A549 (cell line): Measurements from ENCODE around the gene PRRG2. TPM values are rescaled to one million over a fixed set of nuclear protein-coding genes. Genes with fewer than 3 reads are reported as not detected.

Experiments
- ATAC-seq, 2 experiments: fragments of 200-7000 bp in 1 of 2; fragments of >200 bp in 1 of 2; cut with Nextera tagmentation in 1 of 2; cut with Tn5 transposase in 1 of 2; 3 replicates each; pipeline versions ENCODE4 v1.8.0 to v1.9.1; 2018 to 2020; ENCODE audit warnings: mild to moderate bottlenecking in 1 of 2, moderate library complexity in 1 of 2
- CTCF ChIA-PET: fragments of 300-600 bp; sonication (Branson Sonifier 250); formaldehyde crosslinking; extraction: SDS; loops from one replicate; lab custom pipeline; 2021; ENCODE audit warnings: antibody characterized with exemption, inconsistent platforms; lab: Yijun Ruan, JAX
- POLR2A ChIA-PET: fragments of 350-600 bp; formaldehyde crosslinking; extraction: SDS; loops from one replicate; lab custom pipeline; 2021; ENCODE audit warnings: antibody characterized with exemption, inconsistent platforms; lab: Yijun Ruan, JAX
- DNase-seq, 2 experiments: peaks; one replicate each; pipeline versions ENCODE4 v3.0.0 to v3.0.0-alpha.2; 2011 to 2016; ENCODE audit warnings: low read depth in 1 of 2, low spot score in 1 of 2
- FAIRE-seq: peaks from 2 replicates; lab custom pipeline; 2011; peaks lifted over from hg19 to GRCh38; lab: Jason Lieb, UNC
- H3K27ac ChIP-seq, 2 experiments: fragments of >200 bp; sonication (Bioruptor Twin); formaldehyde crosslinking; 3 replicates each; pipeline ENCODE4 v1.5.1; 2016 to 2017
- H3K4me1 ChIP-seq: fragments of >200 bp; sonication (Bioruptor Twin); formaldehyde crosslinking; 3 replicates; pipeline ENCODE4 v1.6.1; 2016
- H3K4me2 ChIP-seq: fragments of >200 bp; sonication (Bioruptor Twin); formaldehyde crosslinking; 3 replicates; pipeline ENCODE4 v1.6.1; 2016
- H3K4me3 ChIP-seq: fragments of >200 bp; sonication (Bioruptor Twin); formaldehyde crosslinking; 3 replicates; pipeline ENCODE4 v1.5.1; 2016
- H3K9me3 ChIP-seq: fragments of >200 bp; sonication (Bioruptor Twin); formaldehyde crosslinking; 3 replicates; pipeline ENCODE4 v1.6.1; 2016
- BHLHE40 ChIP-seq: IDR thresholded peaks from 2 replicates; pipeline ENCODE4 v1.6.1; 2012; ENCODE audit warnings: low read depth, low read length, inconsistent platforms
- CBX2 ChIP-seq: fragments of 200-600 bp; sonication (generic); IDR thresholded peaks from 2 replicates; pipeline ENCODE4 v1.6.1; 2016; ENCODE audit warnings: low read depth, mild to moderate bottlenecking, borderline replicate concordance
- EHMT2 ChIP-seq: fragments of 200-600 bp; sonication (generic); IDR thresholded peaks from 2 replicates; pipeline ENCODE4 v1.6.1; 2016; ENCODE audit warnings: antibody characterized with exemption, low read depth, mild to moderate bottlenecking, moderate library complexity
- FOSB ChIP-seq: fragments of 250-450 bp; sonication (Bioruptor Pico); IDR thresholded peaks from 2 replicates; pipeline ENCODE4 v1.5.0; 2020; ENCODE audit warnings: mild to moderate bottlenecking, moderate library complexity
- HDAC2 ChIP-seq: fragments of 200-600 bp; sonication (generic); IDR thresholded peaks from 2 replicates; pipeline ENCODE4 v1.6.1; 2016
- HOXB13 ChIP-seq: fragments of 250-450 bp; sonication (Bioruptor Pico); IDR thresholded peaks from 2 replicates; pipeline ENCODE4 v1.5.0; 2020; ENCODE audit warnings: low read depth, mild to moderate bottlenecking, moderate library complexity
- KDM5A ChIP-seq: fragments of 200-600 bp; sonication (generic); IDR thresholded peaks from 2 replicates; pipeline ENCODE4 v1.6.1; 2016; ENCODE audit warnings: antibody characterized with exemption, mild to moderate bottlenecking
- MAFK ChIP-seq: fragments of 450-650 bp; IDR thresholded peaks from 2 replicates; pipeline ENCODE4 v1.6.1; 2014; ENCODE audit not compliant: partially characterized antibody
- MYC ChIP-seq: IDR thresholded peaks from 2 replicates; pipeline ENCODE4 v1.6.1; 2012; ENCODE audit warnings: mild to moderate bottlenecking, inconsistent platforms, low read length, improper control_type of control experiment, borderline replicate concordance
- NFE2L2 ChIP-seq: fragments of 150-350 bp; conservative IDR thresholded peaks from 2 replicates; pipeline ENCODE4 v1.6.1; 2014; ENCODE audit warnings: low read length
- NPAS2 ChIP-seq: fragments of 250-450 bp; sonication (Bioruptor Pico); IDR thresholded peaks from 2 replicates; pipeline ENCODE4 v1.8.0; 2022; ENCODE audit warnings: mild to moderate bottlenecking, moderate library complexity, borderline replicate concordance
- NR3C1 ChIP-seq: fragments of >200 bp; sonication (Bioruptor Twin); formaldehyde crosslinking; IDR thresholded peaks from 3 replicates; pipeline ENCODE4 v1.6.1; 2017
- RAD21 ChIP-seq, 2 experiments: fragments of >200 bp in 1 of 2; sonication (Bioruptor Twin) in 1 of 2; formaldehyde crosslinking in 1 of 2; IDR thresholded peaks in 1 of 2; conservative IDR thresholded peaks in 1 of 2; 2 replicates in 1 of 2; 3 replicates in 1 of 2; pipeline ENCODE4 v1.6.1; 2012 to 2018; ENCODE audit warnings: inconsistent platforms in 1 of 2
- RCOR1 ChIP-seq: fragments of 150-350 bp; IDR thresholded peaks from 2 replicates; pipeline ENCODE4 v1.6.1; 2014; ENCODE audit warnings: antibody characterized with exemption, low read length, low read depth
- SMC3 ChIP-seq: fragments of >200 bp; sonication (Bioruptor Twin); formaldehyde crosslinking; IDR thresholded peaks from 3 replicates; pipeline ENCODE4 v1.6.1; 2018; ENCODE audit warnings: inconsistent platforms
- TP53 ChIP-seq: fragments of 250-450 bp; sonication (Bioruptor Pico); IDR thresholded peaks from 2 replicates; pipeline ENCODE4 v1.5.0; 2021; ENCODE audit warnings: mild to moderate bottlenecking, moderate library complexity
- ZFP36 ChIP-seq: fragments of 450-650 bp; IDR thresholded peaks from 2 replicates; pipeline ENCODE4 v1.6.1; 2014; ENCODE audit warnings: borderline replicate concordance; ENCODE audit not compliant: partially characterized antibody
- ZSCAN20 ChIP-seq: fragments of 250-450 bp; sonication (Bioruptor Pico); IDR thresholded peaks from 2 replicates; pipeline ENCODE4 v1.8.0; 2022; ENCODE audit warnings: mild to moderate bottlenecking, moderate library complexity
- WGBS: methylation state at CpG from one replicate; pipeline ENCODE4 v1.1.6; 2017; ENCODE audit errors: missing lambda C conversion rate; 5-methylcytosine and 5-hydroxymethylcytosine counted together
- polyA plus RNA-seq, 4 experiments: library from polyadenylated mRNA; depleted of rRNA in 3 of 4; stranded (reverse); fragments of >200 nt; fragmentation: RNase III in 1 of 4; extraction: RNeasy Plus Mini Kit Qiagen cat#74134 plus additional on column Dnase treatment in 1 of 4; gene quantifications; 2 replicates in 3 of 4; 3 replicates in 1 of 4; pipeline ENCODE4 v1.2.3, GENCODE V29; 2011 to 2017
- TF ChIP-seq, protein P1 (sequence below): fragments of >200 bp; sonication (Bioruptor Twin); formaldehyde crosslinking; IDR thresholded peaks from 3 replicates; pipeline ENCODE4 v1.5.1; 2016
- TF ChIP-seq, protein P2 (sequence below): IDR thresholded peaks from 2 replicates; pipeline ENCODE4 v1.6.1; 2012
- TF ChIP-seq, protein P3 (sequence below): fragments of 250-450 bp; sonication (Bioruptor Pico); IDR thresholded peaks from 2 replicates; pipeline ENCODE4 v1.5.0; 2020; ENCODE audit warnings: low read depth, mild to moderate bottlenecking, moderate library complexity

PRRG2 gene
- polyA plus RNA-seq, 2 of the 4 experiments (the other 2 are of a cell fraction) = 0.53 to 1.0 TPM

DNA sequence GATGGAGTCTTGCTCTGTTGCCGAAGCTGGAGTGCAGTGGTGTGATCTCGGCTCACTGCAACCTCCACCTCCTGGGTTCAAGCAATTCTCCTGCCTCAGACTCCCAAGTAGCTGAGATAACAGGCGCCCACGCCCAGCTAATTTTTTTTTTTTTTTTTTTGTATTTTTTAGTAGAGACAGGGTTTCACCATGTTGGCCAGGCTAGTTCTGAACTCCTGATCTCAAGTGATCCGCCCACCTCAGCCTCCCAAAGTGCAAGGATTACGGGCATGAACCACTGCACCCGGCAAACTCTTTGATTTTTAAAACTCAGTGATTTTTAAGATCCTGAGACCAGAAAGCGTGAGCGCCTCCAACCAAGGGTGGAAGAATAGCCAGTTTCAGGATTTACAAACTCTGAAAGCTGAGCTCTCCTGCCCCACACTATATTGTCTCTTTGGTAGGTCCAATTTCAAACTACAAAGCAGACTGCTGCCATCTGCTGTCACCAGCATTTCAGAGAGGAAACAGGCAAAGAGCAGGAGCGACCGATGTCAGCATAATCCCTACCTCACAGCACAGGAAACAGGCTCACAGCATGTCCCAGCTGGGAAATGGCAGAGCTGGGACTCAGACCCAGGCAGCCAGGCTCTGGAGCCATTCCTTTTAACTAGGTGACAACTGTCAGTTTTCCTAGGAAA is 10.0 kb upstream of the PRRG2 start:
- ChIA-PET CTCF (interaction anchor here (0.7 to 16.1 kb wide), 52 partner anchors 9 to 285 kb away, joined by 3 to 426 read pairs (median 6); partner anchors contain the start of genes FCGRT, FLT3LG, NOSIP and PIH1D1), POLR2A (interaction anchor here (1.4 kb wide), 1 partner anchor 9 kb away, joined by 22 read pairs; the partner anchor contains the start of gene NOSIP)
- Histone ChIP-seq H3K4me2 (no peak overlapping the region), H3K9me3 (no peaks in the 10 kb centered on the region), H3K27ac (0 out of 6 replicates have a peak overlapping the region, but pooled peaks of 1 of the 2 experiments have one; percentile 40), H3K4me1 (peaks cover 13% of the 10 kb centered on the region), H3K4me3 (no peak overlapping the region)
- FAIRE-seq (no peak), DNase-seq (peak in 1 of 2 experiments; percentile 54), ATAC-seq (peak; percentile 65 to 72; a peak in 5 of 6 replicates)
- 0 out of 3 replicates have a peak, but pooled peaks have one; percentile 5 for TF ChIP-seq SMC3
- TF ChIP-seq TP53 (CRISPR knock-in tag) = no peak
- 0 out of 5 replicates have a peak, but pooled peaks of 1 of the 2 experiments have one; percentile 20 for TF ChIP-seq RAD21 (conservative IDR thresholded peaks at IDR 0.05 in 1 of 2, IDR thresholded peaks at IDR 0.05 in 1 of 2)
- peak; percentile 39 for TF ChIP-seq MAFK
- no peak for TF ChIP-seq KDM5A
- no peak for TF ChIP-seq HDAC2
- TF ChIP-seq, protein P1, sequence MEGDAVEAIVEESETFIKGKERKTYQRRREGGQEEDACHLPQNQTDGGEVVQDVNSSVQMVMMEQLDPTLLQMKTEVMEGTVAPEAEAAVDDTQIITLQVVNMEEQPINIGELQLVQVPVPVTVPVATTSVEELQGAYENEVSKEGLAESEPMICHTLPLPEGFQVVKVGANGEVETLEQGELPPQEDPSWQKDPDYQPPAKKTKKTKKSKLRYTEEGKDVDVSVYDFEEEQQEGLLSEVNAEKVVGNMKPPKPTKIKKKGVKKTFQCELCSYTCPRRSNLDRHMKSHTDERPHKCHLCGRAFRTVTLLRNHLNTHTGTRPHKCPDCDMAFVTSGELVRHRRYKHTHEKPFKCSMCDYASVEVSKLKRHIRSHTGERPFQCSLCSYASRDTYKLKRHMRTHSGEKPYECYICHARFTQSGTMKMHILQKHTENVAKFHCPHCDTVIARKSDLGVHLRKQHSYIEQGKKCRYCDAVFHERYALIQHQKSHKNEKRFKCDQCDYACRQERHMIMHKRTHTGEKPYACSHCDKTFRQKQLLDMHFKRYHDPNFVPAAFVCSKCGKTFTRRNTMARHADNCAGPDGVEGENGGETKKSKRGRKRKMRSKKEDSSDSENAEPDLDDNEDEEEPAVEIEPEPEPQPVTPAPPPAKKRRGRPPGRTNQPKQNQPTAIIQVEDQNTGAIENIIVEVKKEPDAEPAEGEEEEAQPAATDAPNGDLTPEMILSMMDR = peak; percentile 19; the same call in 1 of the 3 replicates
- WGBS = 79% methylated on average over 11 of the region's 11 CpGs

DNA sequence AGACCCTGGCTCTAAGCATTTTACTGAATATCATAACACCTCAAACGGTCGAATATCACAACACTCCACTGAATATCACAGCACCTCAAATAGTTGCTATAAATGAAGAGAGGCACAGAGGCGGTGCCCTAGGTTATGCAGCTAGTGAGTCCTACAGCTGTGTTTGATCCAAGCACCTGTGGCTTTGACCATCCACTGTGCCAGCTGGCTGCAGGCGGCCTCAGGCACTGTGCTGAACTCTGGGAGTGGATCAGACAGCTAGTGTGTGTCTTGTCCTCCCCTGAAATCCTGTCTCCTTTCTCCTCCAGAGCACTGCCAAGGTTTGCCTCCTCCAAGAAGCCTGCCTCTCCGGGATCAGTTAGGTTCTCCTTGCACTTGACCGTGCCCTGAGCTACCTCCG is 8.1 kb upstream of the PRRG2 start:
- no peak for ATAC-seq
- Histone ChIP-seq H3K4me2 (no peak overlapping the region), H3K4me3 (no peak overlapping the region), H3K27ac (no peak overlapping the region), H3K4me1 (peaks cover 10% of the 10 kb centered on the region), H3K9me3 (no peaks in the 10 kb centered on the region)
- DNase-seq = no peak
- POLR2A ChIA-PET = no interaction called here
- WGBS = 89% methylated on average over 7 of the region's 7 CpGs
- no peak for FAIRE-seq
- TF ChIP-seq MYC = no peak
- CTCF ChIA-PET = interaction anchor here (1.0 to 16.1 kb wide), 5 partner anchors 10 to 100 kb away, joined by 3 to 426 read pairs (median 6); no protein-coding TSS in a partner anchor

DNA sequence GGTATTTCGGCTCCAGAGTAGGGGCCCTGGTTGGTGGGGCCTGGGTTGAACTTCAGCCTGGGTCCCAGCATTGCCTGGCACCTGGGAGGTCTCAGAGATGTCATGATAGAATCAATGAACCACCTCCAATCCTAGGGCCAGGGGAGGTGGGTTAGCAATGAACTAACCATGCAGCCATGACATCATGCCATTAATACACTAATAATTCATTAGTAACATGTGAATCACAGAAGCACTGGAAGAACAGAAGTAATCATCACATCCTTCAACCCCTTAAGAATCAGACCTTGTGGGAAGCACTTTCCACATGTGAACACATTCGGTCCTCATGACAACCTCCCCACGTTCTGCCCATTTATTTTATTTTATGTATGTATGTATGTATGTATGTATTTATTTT is 7.7 kb upstream of the PRRG2 start:
- POLR2A ChIA-PET = no interaction called here
- WGBS = 86% methylated on average over 3 of the region's 3 CpGs
- H3K9me3 ChIP-seq = no peaks in the 10 kb centered on the region
- H3K4me2 ChIP-seq = no peak overlapping the region
- CTCF ChIA-PET = interaction anchor here (0.7 to 16.1 kb wide), 5 partner anchors 10 to 821 kb away, joined by 3 to 426 read pairs (median 4); no protein-coding TSS in a partner anchor
- peaks cover 6% of the 10 kb centered on the region for H3K4me1 ChIP-seq
- DNase-seq (no peak), FAIRE-seq (no peak), ATAC-seq (no peak)
- TF ChIP-seq NFE2L2 (no peak), NR3C1 (no peak), HOXB13 (CRISPR knock-in tag) (no peak), NPAS2 (CRISPR knock-in tag) (no peak), BHLHE40 (no peak), CBX2 (no peak), FOSB (CRISPR knock-in tag) (no peak), ZFP36 (no peak), ZSCAN20 (no peak), EHMT2 (no peak), RCOR1 (no peak), KDM5A (no peak)
- TF ChIP-seq, protein P2, sequence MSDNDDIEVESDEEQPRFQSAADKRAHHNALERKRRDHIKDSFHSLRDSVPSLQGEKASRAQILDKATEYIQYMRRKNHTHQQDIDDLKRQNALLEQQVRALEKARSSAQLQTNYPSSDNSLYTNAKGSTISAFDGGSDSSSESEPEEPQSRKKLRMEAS = no peak
- TF ChIP-seq, protein P3, sequence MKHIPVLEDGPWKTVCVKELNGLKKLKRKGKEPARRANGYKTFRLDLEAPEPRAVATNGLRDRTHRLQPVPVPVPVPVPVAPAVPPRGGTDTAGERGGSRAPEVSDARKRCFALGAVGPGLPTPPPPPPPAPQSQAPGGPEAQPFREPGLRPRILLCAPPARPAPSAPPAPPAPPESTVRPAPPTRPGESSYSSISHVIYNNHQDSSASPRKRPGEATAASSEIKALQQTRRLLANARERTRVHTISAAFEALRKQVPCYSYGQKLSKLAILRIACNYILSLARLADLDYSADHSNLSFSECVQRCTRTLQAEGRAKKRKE (CRISPR knock-in tag) = no peak
- no peak overlapping the region for H3K4me3 ChIP-seq
- H3K27ac ChIP-seq = no peak overlapping the region
